Prostate gland (tissue), 2 donors: ENCODE measurements around the gene SYT7.

ENCODE experiments used
- CTCF ChIP-seq, 4 experiments: fragments of 200-600 bp in 2 of 4; fragments of 450-650 bp in 2 of 4; sonication (generic) in 2 of 4; IDR thresholded peaks; 1 replicate in 3 of 4; 2 replicates in 1 of 4; pipeline ENCODE4 v1.5.1; 2016 to 2019; ENCODE audit warnings: antibody characterized with exemption in 4 of 4, mild to moderate bottlenecking in 2 of 4, moderate library complexity in 2 of 4
- POLR2A ChIP-seq: fragments of 450-650 bp; IDR thresholded peaks from one replicate; pipeline ENCODE4 v1.6.1; 2016; ENCODE audit warnings: antibody characterized with exemption, mild to moderate bottlenecking

GRCh38 chr11:61553373-61554171, 27.3 kb downstream of the SYT7 start:
- no peak for TF ChIP-seq POLR2A
- TF ChIP-seq CTCF (IDR thresholded peaks at IDR 0.05) = no peak
